PC-9 (cell line): Measurements from ENCODE around the gene C19orf25.

Experiments
- EZH2 ChIP-seq: fragments of 200-600 bp; sonication (generic); IDR thresholded peaks from 2 replicates; pipeline ENCODE4 v1.8.0; 2017; ENCODE audit warnings: antibody characterized with exemption, low read depth
- TF ChIP-seq, protein P1 (sequence below): fragments of 200-600 bp; sonication (generic); conservative IDR thresholded peaks from 2 replicates; pipeline ENCODE4 v1.6.1; 2017; ENCODE audit warnings: mixed run types, antibody characterized with exemption, mild to moderate bottlenecking, moderate library complexity

DNA sequence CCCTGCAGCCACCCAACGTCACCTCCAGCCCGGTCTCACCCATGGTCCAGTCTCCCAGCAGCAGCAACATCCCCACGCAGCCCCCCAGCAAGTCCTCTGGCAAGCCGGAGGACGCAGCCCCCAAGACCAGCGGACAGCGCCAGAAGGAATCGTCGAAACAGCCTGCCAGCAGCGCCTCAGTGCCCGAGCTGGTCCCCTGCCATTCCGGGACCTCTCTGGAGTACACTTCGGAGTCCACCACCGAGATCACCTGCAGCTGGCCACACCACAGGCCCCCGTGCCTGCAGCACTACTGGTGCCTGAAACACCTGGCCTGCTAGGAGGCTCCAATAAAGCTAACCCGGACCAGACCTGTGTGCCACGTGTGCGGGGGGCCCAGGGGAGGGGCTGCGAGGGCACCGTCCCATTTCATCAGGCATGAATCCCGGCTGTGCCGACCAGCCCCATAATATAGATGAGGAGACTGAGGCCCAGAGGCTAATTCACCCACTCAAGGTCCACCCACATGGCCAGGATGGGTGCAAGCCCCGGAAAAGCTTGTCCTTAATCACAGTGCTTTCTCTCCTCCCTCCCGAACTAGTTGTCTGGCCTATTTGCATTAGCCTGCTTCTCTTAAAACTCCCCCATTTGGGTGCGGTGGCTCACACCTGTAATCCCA, 18.7 kb upstream of the C19orf25 start:
- TF ChIP-seq, protein P1, sequence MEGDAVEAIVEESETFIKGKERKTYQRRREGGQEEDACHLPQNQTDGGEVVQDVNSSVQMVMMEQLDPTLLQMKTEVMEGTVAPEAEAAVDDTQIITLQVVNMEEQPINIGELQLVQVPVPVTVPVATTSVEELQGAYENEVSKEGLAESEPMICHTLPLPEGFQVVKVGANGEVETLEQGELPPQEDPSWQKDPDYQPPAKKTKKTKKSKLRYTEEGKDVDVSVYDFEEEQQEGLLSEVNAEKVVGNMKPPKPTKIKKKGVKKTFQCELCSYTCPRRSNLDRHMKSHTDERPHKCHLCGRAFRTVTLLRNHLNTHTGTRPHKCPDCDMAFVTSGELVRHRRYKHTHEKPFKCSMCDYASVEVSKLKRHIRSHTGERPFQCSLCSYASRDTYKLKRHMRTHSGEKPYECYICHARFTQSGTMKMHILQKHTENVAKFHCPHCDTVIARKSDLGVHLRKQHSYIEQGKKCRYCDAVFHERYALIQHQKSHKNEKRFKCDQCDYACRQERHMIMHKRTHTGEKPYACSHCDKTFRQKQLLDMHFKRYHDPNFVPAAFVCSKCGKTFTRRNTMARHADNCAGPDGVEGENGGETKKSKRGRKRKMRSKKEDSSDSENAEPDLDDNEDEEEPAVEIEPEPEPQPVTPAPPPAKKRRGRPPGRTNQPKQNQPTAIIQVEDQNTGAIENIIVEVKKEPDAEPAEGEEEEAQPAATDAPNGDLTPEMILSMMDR, result no peak
- TF ChIP-seq EZH2, result no peak
